BLaER1 treated with 17β-estradiol and CSF1 and Interleukin-3, amounts not matched to agents 10 nM and 100 nM (cell line): ENCODE results near the gene TMEM164.

Experiments
- H3K27ac ChIP-seq, 11 experiments: shearing (Covaris generic); formaldehyde crosslinking; 2 replicates each; pipeline ENCODE4 v1.8.1; 2022
- H3K27me3 ChIP-seq, 11 experiments: shearing (Covaris generic); formaldehyde crosslinking; 2 replicates each; pipeline ENCODE4 v1.8.1; 2022
- H3K36me3 ChIP-seq, 11 experiments: shearing (Covaris generic); formaldehyde crosslinking; 2 replicates each; pipeline ENCODE4 v1.8.1; 2022
- H3K4me1 ChIP-seq, 10 experiments: shearing (Covaris generic); formaldehyde crosslinking; 2 replicates each; pipeline ENCODE4 v1.8.1; 2022
- H3K4me2 ChIP-seq, 11 experiments: shearing (Covaris generic); formaldehyde crosslinking; 2 replicates each; pipeline ENCODE4 v1.8.1; 2022
- H3K4me3 ChIP-seq, 10 experiments: shearing (Covaris generic); formaldehyde crosslinking; 2 replicates each; pipeline ENCODE4 v1.8.1; 2022
- H3K9ac ChIP-seq, 11 experiments: shearing (Covaris generic); formaldehyde crosslinking; 2 replicates each; pipeline ENCODE4 v1.8.1; 2022
- H3K9me3 ChIP-seq, 11 experiments: shearing (Covaris generic); formaldehyde crosslinking; replicated peaks in 1 of 11; 2 replicates each; pipeline ENCODE4 v1.8.1; 2022
- H4K20me1 ChIP-seq, 11 experiments: shearing (Covaris generic); formaldehyde crosslinking; 2 replicates each; pipeline ENCODE4 v1.8.1; 2022
- Cebpa-rat ChIP-seq, 11 experiments: shearing (Covaris generic); IDR thresholded peaks; 2 replicates each; pipeline ENCODE4 v1.8.1; 2022

Gene TMEM164

DNA sequence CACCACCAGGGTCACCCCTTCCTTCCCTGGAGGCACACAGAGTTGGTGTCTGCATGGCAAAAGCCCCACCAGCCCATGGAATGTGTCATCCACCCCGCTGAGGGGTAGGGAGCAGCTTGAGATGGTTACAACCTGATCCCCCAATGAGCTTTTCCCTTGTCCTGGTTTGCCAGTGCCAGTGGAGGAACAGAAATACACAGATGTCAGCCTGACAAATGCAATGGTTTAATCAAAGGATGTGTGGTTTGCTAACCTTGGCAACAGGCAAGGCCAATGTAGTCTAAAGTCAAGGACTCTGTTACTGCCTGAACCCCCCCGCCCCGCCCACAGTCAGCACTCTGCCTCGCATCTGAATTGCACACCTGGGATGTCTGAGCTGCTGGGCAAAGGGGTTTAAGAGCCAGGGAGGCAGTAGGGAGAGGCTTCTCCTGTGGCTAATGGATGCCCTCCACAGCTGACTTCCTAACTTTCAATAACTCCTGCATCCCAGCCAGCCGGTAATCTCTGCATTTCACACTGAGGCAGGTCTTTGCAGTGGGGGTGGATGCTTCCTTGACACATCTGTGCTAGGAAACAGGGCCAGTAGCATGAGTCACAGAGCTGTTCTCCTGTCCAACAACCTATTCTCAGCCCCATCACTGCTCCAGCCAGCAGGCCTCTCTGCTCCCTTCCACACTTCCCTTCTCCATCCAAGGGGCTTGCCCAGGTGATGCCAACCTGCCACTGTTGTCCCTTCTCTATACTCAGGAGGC is 177.4 kb downstream of the TMEM164 start:
- Histone ChIP-seq H3K36me3 (peaks cover 0 to 70% (median 0%) of the 10 kb centered on the region in 11 experiments; a peak in 8 of 22 replicates), H3K4me1 (peaks cover 0 to under 1% (median 0%) of the 10 kb centered on the region in 10 experiments; a peak in 1 of 20 replicates), H3K9ac (no peak overlapping the region), H3K27me3 (peaks cover 88 to 100% (median 98%) of the 10 kb centered on the region in 11 experiments), H4K20me1 (peaks cover 0 to 54% (median 11%) of the 10 kb centered on the region in 11 experiments; a peak in 10 of 22 replicates), H3K9me3 (peaks cover 0 to 18% (median 6%) of the 10 kb centered on the region in 11 experiments; a peak in 13 of 22 replicates), H3K4me2 (no peak overlapping the region), H3K27ac (no peak overlapping the region), H3K4me3 (no peak overlapping the region)
- TF ChIP-seq Cebpa-rat (IDR thresholded peaks at IDR 0.05), result no peak

DNA sequence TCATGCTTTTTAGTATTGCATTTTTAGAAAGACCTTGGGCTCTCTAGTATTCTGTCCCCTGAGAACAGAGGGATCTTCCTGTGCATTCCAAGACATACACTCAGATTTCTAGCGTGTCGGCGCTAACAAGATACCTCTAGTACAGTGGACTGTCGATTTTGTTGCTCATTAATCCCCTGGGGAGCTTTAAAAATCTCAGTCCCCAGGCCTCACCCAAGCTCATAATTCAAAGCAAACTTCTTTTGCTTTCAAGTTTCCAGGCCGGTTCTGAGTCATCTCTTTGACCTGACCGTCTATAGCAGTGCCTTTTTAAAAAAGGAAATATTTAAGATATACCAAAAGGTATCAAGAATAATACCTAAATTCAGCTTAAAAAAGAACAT is 178.0 kb downstream of the TMEM164 start:
- H3K4me3 ChIP-seq, result no peak overlapping the region
- H4K20me1 ChIP-seq, result peaks cover 0 to 48% (median 11%) of the 10 kb centered on the region in 11 experiments; a peak in 10 of 22 replicates
- no peak overlapping the region for H3K9ac ChIP-seq
- H3K27me3 ChIP-seq, result peaks cover 84 to 100% (median 98%) of the 10 kb centered on the region in 11 experiments
- peaks cover 0 to 64% (median 0%) of the 10 kb centered on the region in 11 experiments; a peak in 7 of 22 replicates for H3K36me3 ChIP-seq
- no peaks in the 10 kb centered on the region for H3K4me1 ChIP-seq
- TF ChIP-seq Cebpa-rat (IDR thresholded peaks at IDR 0.05), result no peak
- H3K4me2 ChIP-seq, result no peak overlapping the region
- no peak overlapping the region for H3K27ac ChIP-seq
- peaks cover 5 to 23% (median 9%) of the 10 kb centered on the region in 11 experiments; a peak in 15 of 22 replicates for H3K9me3 ChIP-seq

DNA sequence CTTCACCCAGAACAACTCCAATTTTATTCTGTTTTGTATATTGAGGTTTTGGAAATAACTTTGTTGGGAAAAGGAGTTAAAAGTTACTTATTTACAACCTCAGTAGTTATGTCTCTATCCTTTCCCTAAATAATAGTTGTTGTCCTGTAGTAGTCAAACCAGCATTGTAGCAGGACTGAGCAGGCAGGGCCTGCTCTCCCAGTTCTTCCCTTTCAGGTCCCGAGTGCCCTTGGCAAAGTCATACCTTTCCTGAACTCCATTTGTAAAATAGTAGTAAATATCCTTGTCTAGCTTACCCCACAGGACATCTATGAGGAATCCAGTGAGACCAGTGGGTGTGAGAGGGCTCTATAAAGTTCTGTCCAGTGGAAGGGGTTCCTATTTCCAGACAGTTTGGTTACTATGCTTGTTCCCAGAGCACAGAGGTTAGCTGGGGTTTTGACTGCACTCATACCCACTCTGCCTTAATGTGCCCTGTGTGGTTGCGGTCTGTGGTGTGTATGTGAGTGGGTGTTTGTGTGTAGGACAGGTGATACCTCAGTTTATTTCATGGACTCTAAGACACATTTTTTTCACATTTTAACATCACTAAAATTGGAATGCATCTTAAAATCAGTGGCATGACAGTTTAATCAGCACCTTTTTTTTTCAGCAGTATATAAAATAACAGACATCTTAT is 178.7 kb downstream of the TMEM164 start:
- Histone ChIP-seq H3K27me3 (peaks cover 77 to 99% (median 94%) of the 10 kb centered on the region in 11 experiments), H3K4me1 (no peaks in the 10 kb centered on the region), H3K9me3 (peaks cover 10 to 30% (median 15%) of the 10 kb centered on the region in 11 experiments; a peak in 19 of 22 replicates), H4K20me1 (peaks cover 0 to 42% (median 11%) of the 10 kb centered on the region in 11 experiments; a peak in 10 of 22 replicates), H3K9ac (no peak overlapping the region), H3K4me3 (no peak overlapping the region), H3K36me3 (peaks cover 0 to 57% (median 0%) of the 10 kb centered on the region in 11 experiments; a peak in 6 of 22 replicates), H3K4me2 (no peak overlapping the region), H3K27ac (no peak overlapping the region)
- no peak for TF ChIP-seq Cebpa-rat (IDR thresholded peaks at IDR 0.05)

DNA sequence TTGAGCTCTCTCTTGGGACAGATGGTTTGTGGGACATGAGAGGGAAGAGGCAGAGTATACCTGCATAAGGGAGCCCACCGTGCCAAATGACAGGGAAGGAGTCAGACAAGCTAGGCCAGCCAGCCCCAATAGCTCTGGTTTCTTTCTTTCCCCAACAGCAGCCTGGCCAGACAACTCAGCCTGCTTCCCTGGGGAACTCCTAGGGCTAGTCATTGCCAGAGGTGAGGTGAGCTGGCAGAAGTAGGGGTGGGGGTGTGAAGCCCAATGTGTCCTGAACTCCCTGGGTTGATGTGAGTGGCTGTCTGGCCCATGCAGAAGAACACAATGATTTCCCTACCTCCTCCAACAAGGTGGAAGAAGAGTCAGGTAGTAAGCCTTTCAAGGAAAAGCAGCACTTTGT is 179.4 kb downstream of the TMEM164 start:
- Histone ChIP-seq H3K4me3 (no peak overlapping the region), H3K27ac (no peak overlapping the region), H3K9ac (no peak overlapping the region), H3K4me2 (no peak overlapping the region), H3K4me1 (no peaks in the 10 kb centered on the region), H3K27me3 (peaks cover 70 to 96% (median 90%) of the 10 kb centered on the region in 11 experiments), H4K20me1 (peaks cover 0 to 34% (median 11%) of the 10 kb centered on the region in 11 experiments; a peak in 10 of 22 replicates), H3K9me3 (peaks cover 10 to 35% (median 20%) of the 10 kb centered on the region in 11 experiments; a peak in 19 of 22 replicates), H3K36me3 (peaks cover 0 to 50% (median 0%) of the 10 kb centered on the region in 11 experiments; a peak in 6 of 22 replicates)
- no peak for TF ChIP-seq Cebpa-rat (IDR thresholded peaks at IDR 0.05)

DNA sequence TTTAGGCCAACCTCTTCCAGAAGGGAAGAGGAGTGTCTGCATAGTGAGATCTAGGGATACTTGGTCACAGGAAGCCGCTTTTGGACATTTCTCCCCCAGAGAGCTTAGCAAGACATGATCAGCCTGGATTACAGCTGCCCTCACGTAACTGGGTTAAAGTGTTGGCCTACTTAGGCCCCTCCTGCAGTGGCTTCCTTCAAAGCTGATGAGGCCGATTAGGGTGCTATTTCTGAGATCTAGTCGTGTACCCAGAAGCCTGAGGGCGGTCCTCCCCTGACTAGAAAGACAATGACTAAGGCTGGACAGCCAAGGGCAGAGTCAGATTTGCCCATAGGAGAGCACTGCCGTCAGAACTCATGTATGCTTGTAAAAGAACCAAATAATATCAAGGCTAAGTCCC is 180.0 kb downstream of the TMEM164 start:
- Histone ChIP-seq H3K36me3 (peaks cover 0 to 45% (median 0%) of the 10 kb centered on the region in 11 experiments; a peak in 6 of 22 replicates), H3K4me3 (no peak overlapping the region), H3K9ac (no peak overlapping the region), H4K20me1 (peaks cover 0 to 30% (median 9%) of the 10 kb centered on the region in 11 experiments; a peak in 10 of 22 replicates), H3K27me3 (peaks cover 66 to 92% (median 87%) of the 10 kb centered on the region in 11 experiments), H3K4me1 (no peaks in the 10 kb centered on the region), H3K27ac (no peak overlapping the region), H3K4me2 (no peak overlapping the region), H3K9me3 (peaks cover 10 to 35% (median 20%) of the 10 kb centered on the region in 11 experiments; a peak in 19 of 22 replicates)
- TF ChIP-seq Cebpa-rat (IDR thresholded peaks at IDR 0.05), result no peak

DNA sequence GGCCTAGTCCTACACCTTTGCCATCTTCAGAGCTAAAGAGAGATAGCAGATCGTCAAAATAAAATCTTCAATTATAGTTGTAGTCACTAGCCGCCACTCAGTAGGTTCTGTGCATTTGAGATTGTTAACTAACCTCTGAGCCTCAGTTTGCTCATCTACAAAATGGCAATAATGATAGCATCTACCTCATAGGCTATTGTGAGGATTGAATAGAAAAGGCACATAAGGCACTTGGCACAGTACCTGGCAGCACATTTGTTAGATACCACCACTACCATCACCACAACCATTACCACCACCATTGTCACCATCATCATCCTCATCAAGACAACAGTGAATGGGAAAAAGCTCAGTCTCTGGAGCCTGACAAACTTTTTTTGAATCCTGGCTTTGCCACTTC is 180.4 kb downstream of the TMEM164 start:
- H3K27ac ChIP-seq, result no peak overlapping the region

DNA sequence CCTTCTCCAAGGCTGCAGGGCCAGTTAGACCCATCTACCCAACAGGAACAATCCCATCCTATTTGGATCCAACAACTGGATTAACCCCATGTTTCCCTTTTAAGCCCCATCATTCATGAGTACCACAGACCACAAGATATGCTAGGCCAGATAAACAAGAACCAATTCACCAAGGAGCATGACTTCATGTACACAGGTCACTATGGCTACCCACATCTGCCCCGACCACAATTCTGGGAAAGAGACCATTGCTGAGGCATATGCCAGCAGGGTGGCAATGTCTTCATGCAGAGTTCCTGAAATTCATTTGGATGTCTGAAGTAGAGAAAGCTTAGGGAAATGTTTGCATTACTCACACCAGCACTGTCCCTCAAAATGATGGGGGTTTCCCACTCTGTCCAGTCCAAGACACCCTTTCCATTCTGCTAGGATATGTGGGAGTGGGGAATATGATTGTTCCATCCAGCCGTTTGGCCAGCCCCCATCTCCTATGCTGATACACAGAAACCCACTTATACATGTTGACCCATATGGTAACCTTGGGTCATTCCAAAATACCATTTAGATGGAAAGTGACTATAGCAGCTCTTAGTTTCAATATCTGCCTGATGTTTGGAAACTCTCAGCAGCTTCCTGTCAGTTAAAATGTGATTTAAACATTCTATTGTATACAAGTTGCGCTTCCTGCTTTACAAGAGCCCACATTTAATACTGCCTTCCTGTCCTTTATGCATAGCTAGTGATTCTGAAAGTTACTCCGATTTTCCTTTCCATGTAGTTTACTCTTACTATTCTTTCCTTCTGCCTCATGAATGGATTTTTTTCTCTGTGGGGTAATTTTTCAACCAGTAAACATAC is 186.0 kb downstream of the TMEM164 start:
- H3K27me3 ChIP-seq, result peaks cover 49 to 89% (median 82%) of the 10 kb centered on the region in 11 experiments

More for the DNA sequence above, 180.4 kb downstream of the TMEM164 start:
- no peak overlapping the region for H3K4me2 ChIP-seq
- no peak overlapping the region for H3K9ac ChIP-seq
- H3K9me3 ChIP-seq, result peaks cover 10 to 35% (median 20%) of the 10 kb centered on the region in 11 experiments; a peak in 19 of 22 replicates
- H3K27me3 ChIP-seq, result peaks cover 64 to 90% (median 82%) of the 10 kb centered on the region in 11 experiments
- no peak overlapping the region for H3K4me3 ChIP-seq
- no peak for TF ChIP-seq Cebpa-rat (IDR thresholded peaks at IDR 0.05)
- H4K20me1 ChIP-seq, result peaks cover 0 to 25% (median 5%) of the 10 kb centered on the region in 11 experiments; a peak in 9 of 22 replicates
- H3K36me3 ChIP-seq, result peaks cover 0 to 44% (median 0%) of the 10 kb centered on the region in 11 experiments; a peak in 6 of 22 replicates
- peaks cover 0 to 3% (median 0%) of the 10 kb centered on the region in 10 experiments; a peak in 3 of 20 replicates for H3K4me1 ChIP-seq

DNA sequence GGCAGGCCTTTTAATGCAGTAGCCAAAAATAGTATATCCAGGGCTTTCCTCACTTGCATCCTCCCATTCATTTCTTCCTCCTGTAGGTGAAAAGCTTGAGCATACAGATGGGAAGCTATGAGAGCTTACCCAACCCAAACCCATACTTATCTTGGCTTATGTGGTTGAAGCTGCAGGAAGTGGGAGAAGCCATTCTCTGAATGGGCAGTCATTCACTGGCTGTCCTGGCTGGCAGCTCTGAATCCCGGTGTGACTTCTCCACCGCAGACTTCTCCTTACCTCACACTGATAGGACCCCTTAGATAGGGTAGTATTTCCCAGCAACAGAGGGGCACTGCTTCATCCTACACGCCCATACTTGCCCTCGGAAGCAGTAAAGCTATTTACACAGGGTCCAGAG is 189.6 kb downstream of the TMEM164 start:
- no peak for TF ChIP-seq Cebpa-rat (IDR thresholded peaks at IDR 0.05)
- Histone ChIP-seq H4K20me1 (peaks cover 0 to 6% (median 0%) of the 10 kb centered on the region in 11 experiments; a peak in 4 of 22 replicates), H3K27me3 (peaks cover 64 to 96% (median 91%) of the 10 kb centered on the region in 11 experiments)

More for the DNA sequence above, 186.0 kb downstream of the TMEM164 start:
- H3K36me3 ChIP-seq, result peaks cover 0 to 5% (median 0%) of the 10 kb centered on the region in 11 experiments; a peak in 3 of 22 replicates
- no peak overlapping the region for H3K9ac ChIP-seq
- TF ChIP-seq Cebpa-rat (IDR thresholded peaks at IDR 0.05), result no peak
- peaks cover 0 to 5% (median 0%) of the 10 kb centered on the region in 11 experiments; a peak in 3 of 22 replicates for H4K20me1 ChIP-seq
- H3K27ac ChIP-seq, result 0 out of 22 replicates have a peak overlapping the region, but pooled peaks of 3 of the 11 experiments have one; percentile 3 to 20 (median 15)
- H3K9me3 ChIP-seq, result peaks cover 10 to 30% (median 20%) of the 10 kb centered on the region in 11 experiments; a peak in 19 of 22 replicates
- peak overlapping the region in 8 of 11 experiments; percentile 2 to 35 (median 26); a peak in 12 of 22 replicates for H3K4me2 ChIP-seq
- H3K4me1 ChIP-seq, result peaks cover 0 to 13% (median 8%) of the 10 kb centered on the region in 10 experiments; a peak in 11 of 20 replicates
- no peak overlapping the region for H3K4me3 ChIP-seq

More for the DNA sequence above, 189.6 kb downstream of the TMEM164 start:
- H3K4me1 ChIP-seq, result peaks cover 0 to 13% (median 8%) of the 10 kb centered on the region in 10 experiments; a peak in 11 of 20 replicates
- H3K27ac ChIP-seq, result no peak overlapping the region
- H3K36me3 ChIP-seq, result peaks cover 0 to 5% (median 0%) of the 10 kb centered on the region in 11 experiments; a peak in 2 of 22 replicates
- H3K9me3 ChIP-seq, result no peaks in the 10 kb centered on the region
- no peak overlapping the region for H3K9ac ChIP-seq
- H3K4me2 ChIP-seq, result no peak overlapping the region
- H3K4me3 ChIP-seq, result no peak overlapping the region
